Brain microvascular endothelial cell (primary cell): ENCODE measurements around the gene EPB41L4B.
A peak's percentile ranks its signal among the peaks of the same experiment; 100 is the strongest.
"Not testable (repeated sequence)": the region's sequence is repeated elsewhere in the genome, so short reads cannot be mapped to it uniquely, and the experiment has no call there.

Experiments
- DNase-seq: peaks from one replicate; pipeline ENCODE4 v3.0.0-alpha.2; 2020
- H3K27ac ChIP-seq: fragments of 250-450 bp; sonication (Bioruptor Pico); 2 replicates; pipeline ENCODE4 v1.5.1; 2020; ENCODE audit warnings: mild to moderate bottlenecking, moderate library complexity
- H3K27me3 ChIP-seq: fragments of 250-450 bp; sonication (Bioruptor Pico); replicated peaks from 2 replicates; pipeline ENCODE4 v1.5.1; 2020; ENCODE audit warnings: mild to moderate bottlenecking
- H3K36me3 ChIP-seq: fragments of 250-450 bp; sonication (Bioruptor Pico); replicated peaks from 2 replicates; pipeline ENCODE4 v1.5.1; 2020; ENCODE audit warnings: mild to moderate bottlenecking
- H3K4me3 ChIP-seq: 2 replicates; pipeline ENCODE4 v1.5.1; 2011; ENCODE audit warnings: low read depth, mild to moderate bottlenecking, control low read depth, low read length, moderate library complexity
- in situ Hi-C: cut with HindIII; loops from 2 replicates; pipeline ENCODE4 v1.10.0; 2017; ENCODE audit warnings: low sequenced_read_pairs, low pct_ligation_motif_present
- TF ChIP-seq, protein P1 (sequence below): IDR thresholded peaks from 2 replicates; pipeline ENCODE4 v1.5.1; 2011; ENCODE audit warnings: low read depth, mild to moderate bottlenecking, moderate library complexity, low read length, control low read depth, inconsistent platforms; ENCODE audit errors: missing control alignments

The EPB41L4B gene

DNA sequence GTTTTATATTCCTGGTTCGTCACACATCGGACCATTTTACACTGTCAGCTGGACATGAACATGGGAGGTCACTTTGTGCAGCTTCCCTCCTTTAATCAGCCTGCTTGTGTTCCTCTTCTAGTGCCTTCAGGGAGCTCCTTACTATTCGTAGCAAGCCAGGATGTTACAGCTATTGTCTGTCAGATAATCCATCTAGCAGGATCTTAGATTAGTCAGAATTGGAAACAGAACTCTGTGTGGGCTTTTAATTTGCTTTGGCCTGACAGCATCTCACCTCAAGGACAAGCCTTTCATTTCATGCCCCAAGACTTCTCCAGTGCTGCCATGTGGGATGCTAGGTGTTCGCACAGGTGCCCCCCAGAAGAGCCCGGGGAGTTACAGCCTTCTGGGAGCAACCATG lies 30.2 kb upstream of the EPB41L4B start:
- Histone ChIP-seq H3K27me3 (no peaks in the 10 kb centered on the region), H3K4me3 (no peak overlapping the region), H3K27ac (no peak overlapping the region), H3K36me3 (no peaks in the 10 kb centered on the region)
- in situ Hi-C loops, result no loop called here
- no peak for DNase-seq
- TF ChIP-seq, protein P1, sequence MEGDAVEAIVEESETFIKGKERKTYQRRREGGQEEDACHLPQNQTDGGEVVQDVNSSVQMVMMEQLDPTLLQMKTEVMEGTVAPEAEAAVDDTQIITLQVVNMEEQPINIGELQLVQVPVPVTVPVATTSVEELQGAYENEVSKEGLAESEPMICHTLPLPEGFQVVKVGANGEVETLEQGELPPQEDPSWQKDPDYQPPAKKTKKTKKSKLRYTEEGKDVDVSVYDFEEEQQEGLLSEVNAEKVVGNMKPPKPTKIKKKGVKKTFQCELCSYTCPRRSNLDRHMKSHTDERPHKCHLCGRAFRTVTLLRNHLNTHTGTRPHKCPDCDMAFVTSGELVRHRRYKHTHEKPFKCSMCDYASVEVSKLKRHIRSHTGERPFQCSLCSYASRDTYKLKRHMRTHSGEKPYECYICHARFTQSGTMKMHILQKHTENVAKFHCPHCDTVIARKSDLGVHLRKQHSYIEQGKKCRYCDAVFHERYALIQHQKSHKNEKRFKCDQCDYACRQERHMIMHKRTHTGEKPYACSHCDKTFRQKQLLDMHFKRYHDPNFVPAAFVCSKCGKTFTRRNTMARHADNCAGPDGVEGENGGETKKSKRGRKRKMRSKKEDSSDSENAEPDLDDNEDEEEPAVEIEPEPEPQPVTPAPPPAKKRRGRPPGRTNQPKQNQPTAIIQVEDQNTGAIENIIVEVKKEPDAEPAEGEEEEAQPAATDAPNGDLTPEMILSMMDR, result no peak

GRCh38 chr9:109349421-109349846 lies 28.6 kb upstream of the EPB41L4B start:
- Histone ChIP-seq H3K27ac (no peak overlapping the region), H3K4me3 (no peak overlapping the region), H3K27me3 (no peaks in the 10 kb centered on the region), H3K36me3 (no peaks in the 10 kb centered on the region)
- TF ChIP-seq, protein P1, result no peak
- DNase-seq, result peak; percentile 87
- in situ Hi-C loops, result no loop called here

GRCh38 chr9:109346904-109347303 lies 26.0 kb upstream of the EPB41L4B start:
- no peak for DNase-seq
- in situ Hi-C loops, result no loop called here
- TF ChIP-seq, protein P1, result no peak

GRCh38 chr9:109344866-109345265 lies 24.0 kb upstream of the EPB41L4B start:
- H3K36me3 ChIP-seq, result no peaks in the 10 kb centered on the region
- no peak overlapping the region for H3K4me3 ChIP-seq
- no peak for DNase-seq
- H3K27me3 ChIP-seq, result no peaks in the 10 kb centered on the region
- no peak overlapping the region for H3K27ac ChIP-seq
- TF ChIP-seq, protein P1, result no peak
- in situ Hi-C loops, result no loop called here

More at GRCh38 chr9:109346904-109347303, 26.0 kb upstream of the EPB41L4B start:
- no peaks in the 10 kb centered on the region for H3K27me3 ChIP-seq
- H3K27ac ChIP-seq, result no peak overlapping the region
- H3K4me3 ChIP-seq, result no peak overlapping the region
- no peaks in the 10 kb centered on the region for H3K36me3 ChIP-seq

DNA sequence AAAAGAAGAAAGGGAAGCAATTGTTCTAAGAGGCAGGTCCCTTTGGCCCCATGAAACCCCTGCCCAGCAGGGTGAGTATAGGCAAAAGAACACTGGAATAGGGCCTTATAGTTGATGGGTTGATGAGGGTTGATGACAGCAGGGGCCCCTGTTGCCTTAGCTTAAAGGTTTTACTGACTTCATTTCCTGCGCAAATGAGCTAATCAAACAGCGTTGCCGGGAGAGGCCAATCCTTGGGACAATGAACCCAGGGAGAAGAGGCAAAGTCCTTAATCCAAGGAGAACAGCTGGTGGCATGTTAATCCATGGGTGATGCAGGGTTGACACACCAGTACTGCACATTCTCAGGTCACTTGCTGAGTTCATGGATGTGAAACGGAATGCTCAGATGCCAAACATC lies 22.0 kb upstream of the EPB41L4B start:
- no peak for DNase-seq
- TF ChIP-seq, protein P1, result no peak
- Histone ChIP-seq H3K36me3 (no peaks in the 10 kb centered on the region), H3K27me3 (no peaks in the 10 kb centered on the region), H3K4me3 (no peak overlapping the region), H3K27ac (no peak overlapping the region)
- in situ Hi-C loops, result no loop called here

- no peak overlapping the region for H3K27ac ChIP-seq
- TF ChIP-seq, protein P1, result no peak
- in situ Hi-C loops, result no loop called here
- H3K4me3 ChIP-seq, result no peak overlapping the region
- peaks cover 2% of the 10 kb centered on the region for H3K27me3 ChIP-seq
- H3K36me3 ChIP-seq, result no peaks in the 10 kb centered on the region
- DNase-seq, result no peak
These were observed 20.7 kb upstream of the EPB41L4B start for GRCh38 chr9:109341561-109341960.

- H3K4me3 ChIP-seq, in situ Hi-C loops, H3K27me3 ChIP-seq, H3K36me3 ChIP-seq, DNase-seq, H3K27ac ChIP-seq: not testable (repeated sequence)
These were observed 20.1 kb upstream of the EPB41L4B start for GRCh38 chr9:109340979-109341378.
